Skeletal muscle tissue (tissue), 4 donors: ENCODE measurements around the gene PRR12. TPM values are rescaled to one million over a fixed set of nuclear protein-coding genes. Genes with fewer than 3 reads are reported as not detected.

Experiments used
- H3K27ac ChIP-seq: one replicate; pipeline ENCODE4 v1.7.0; 2013; ENCODE audit warnings: mild to moderate bottlenecking, low read depth, low read length, inconsistent platforms
- H3K27me3 ChIP-seq, 3 donors: one replicate each; pipeline ENCODE4 v1.7.0; 2013; ENCODE audit warnings: low read length in 3 of 3; ENCODE audit not compliant: control insufficient read depth in 3 of 3, insufficient read depth in 3 of 3
- H3K36me3 ChIP-seq, 3 donors: one replicate each; pipeline ENCODE4 v1.7.0; 2013; ENCODE audit warnings: low read length in 3 of 3; ENCODE audit not compliant: control insufficient read depth in 3 of 3, insufficient read depth in 3 of 3
- H3K4me1 ChIP-seq, 3 donors: one replicate each; pipeline ENCODE4 v1.7.0; 2013; ENCODE audit warnings: low read length in 3 of 3, mild to moderate bottlenecking in 3 of 3; ENCODE audit not compliant: control insufficient read depth in 3 of 3, insufficient read depth in 3 of 3
- H3K4me3 ChIP-seq, 3 donors: one replicate each; pipeline ENCODE4 v1.7.0; 2013; ENCODE audit warnings: low read length in 3 of 3
- H3K9ac ChIP-seq, 3 donors: one replicate each; pipeline ENCODE4 v1.7.0; 2013; ENCODE audit warnings: low read length in 3 of 3, mild to moderate bottlenecking in 3 of 3, moderate library complexity in 2 of 3, low read depth in 1 of 3
- H3K9me3 ChIP-seq, 3 donors: one replicate each; pipeline ENCODE4 v1.7.0; 2013; ENCODE audit warnings: low read length in 3 of 3; ENCODE audit not compliant: control insufficient read depth in 3 of 3
- total RNA-seq: library from RNA; depleted of rRNA; stranded (reverse); fragments of >200 nt; gene quantifications from one replicate; pipeline ENCODE4 v1.2.3, GENCODE V29; 2014
- donor health status: Osteomylitis.

The PRR12 gene
- total RNA-seq, 1 donor from 2014 or later, result 3.1 TPM

GRCh38 chr19:49640113-49640898 is 49.3 kb downstream of the PRR12 start, which contains the start of gene RRAS:
RRAS (minus strand) TSS chr19:49640143; CDS start chr19:49640098, 45 bp downstream.
- Histone ChIP-seq H3K27ac (peak within 1 kb of the TSS; percentile 100), H3K4me1 (peaks cover 40 to 47% (median 40%) of the 10 kb centered on the region in 3 donors), H3K9me3 (no peaks in the 10 kb centered on the region), H3K27me3 (no peaks in the 10 kb centered on the region), H3K9ac (peak within 1 kb of the TSS; percentile 97 to 100 (median 98)), H3K4me3 (peak within 1 kb of the TSS; percentile 84 to 92 (median 86)), H3K36me3 (peaks cover 2 to 12% (median 5%) of the 10 kb centered on the region in 3 donors)

DNA sequence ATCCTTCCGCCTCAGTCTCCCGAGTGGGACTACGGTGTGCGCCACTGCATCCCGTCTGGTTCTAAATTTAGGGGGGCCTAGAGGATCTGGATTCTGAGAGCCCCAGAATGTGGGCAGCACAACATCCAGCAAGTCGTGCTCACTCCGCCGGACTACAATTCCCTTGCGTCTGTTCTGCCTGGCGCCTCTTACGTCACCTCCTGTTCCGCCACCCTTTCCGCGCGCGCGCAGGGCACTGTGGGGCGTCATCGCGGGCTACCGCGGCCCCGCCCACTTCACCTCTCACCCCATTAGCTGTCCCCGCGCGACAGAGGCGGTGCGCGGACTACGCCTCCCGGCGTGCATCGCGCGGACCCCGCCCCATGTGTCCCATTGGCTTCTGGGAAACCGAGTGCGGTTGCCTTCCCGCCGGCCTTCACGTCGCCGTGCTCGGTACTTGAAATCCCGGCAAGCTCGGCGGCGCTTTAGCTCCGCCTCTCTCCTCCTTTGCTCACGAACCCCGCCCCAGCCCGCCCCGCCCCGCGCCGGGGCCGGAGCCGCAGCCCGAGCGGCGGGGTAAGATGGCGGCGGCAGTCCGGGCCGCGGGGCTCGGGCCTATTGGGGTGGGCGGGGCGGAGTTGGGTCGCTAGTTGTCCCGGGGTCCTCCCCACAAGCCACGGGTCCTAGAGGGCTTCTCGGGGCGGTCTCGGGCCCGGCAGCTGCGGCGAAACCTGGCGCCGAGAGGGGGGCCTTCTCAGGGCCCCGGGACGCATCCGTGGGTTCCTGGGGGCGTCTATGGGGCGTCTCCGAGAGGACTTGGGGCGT is 50.9 kb downstream of the PRR12 start, which contains the start of gene SCAF1:
SCAF1 (plus strand) TSS at position 522 of the 804 bp plus-strand sequence. CDS start 2,818 bp downstream, outside the sequence.
- Histone ChIP-seq H3K36me3 (peaks cover 13 to 18% (median 18%) of the 10 kb centered on the region in 3 donors), H3K4me1 (peaks cover 38 to 42% (median 39%) of the 10 kb centered on the region in 3 donors), H3K9me3 (no peaks in the 10 kb centered on the region)

DNA sequence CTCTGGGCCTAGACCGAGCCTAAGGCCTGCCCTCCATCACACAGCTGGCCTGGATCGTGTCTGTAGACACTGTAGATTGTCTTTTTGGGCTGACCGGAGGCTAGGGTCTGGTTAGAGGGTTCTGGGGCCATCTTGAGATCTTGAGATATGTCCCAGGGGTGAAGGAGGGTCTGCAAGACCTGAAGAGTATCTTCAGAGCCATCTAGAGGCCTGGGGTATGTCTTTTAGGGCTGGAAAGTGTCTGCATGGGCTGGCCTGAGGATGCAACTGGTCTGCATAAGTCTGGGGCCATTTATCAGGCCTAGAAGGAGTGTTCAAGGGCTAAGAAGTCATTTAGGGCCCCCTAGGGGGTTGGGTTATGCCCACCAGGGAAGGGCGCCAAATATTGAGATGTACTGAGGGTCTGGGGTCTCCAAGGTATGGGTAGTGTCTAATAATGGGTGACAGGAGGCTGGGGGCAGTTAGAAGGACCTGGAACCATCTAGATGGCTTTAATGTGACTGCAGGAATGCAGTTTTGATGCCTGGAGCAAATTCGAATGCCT is 51.6 kb downstream of the PRR12 start:
- Histone ChIP-seq H3K27ac (peak overlapping the region; percentile 100), H3K4me3 (peak overlapping the region; percentile 95 to 99 (median 97)), H3K9ac (peak overlapping the region; percentile 98 to 99 (median 99)), H3K27me3 (no peaks in the 10 kb centered on the region), H3K9me3 (no peaks in the 10 kb centered on the region), H3K36me3 (peaks cover 16 to 24% (median 23%) of the 10 kb centered on the region in 3 donors), H3K4me1 (peaks cover 38 to 43% (median 38%) of the 10 kb centered on the region in 3 donors)

More for the DNA sequence above, 50.9 kb downstream of the PRR12 start, which contains the start of gene SCAF1:
- peak within 1 kb of the TSS; percentile 95 to 99 (median 97) for H3K4me3 ChIP-seq
- no peaks in the 10 kb centered on the region for H3K27me3 ChIP-seq
- peak within 1 kb of the TSS; percentile 100 for H3K27ac ChIP-seq
- H3K9ac ChIP-seq, result peak within 1 kb of the TSS; percentile 98 to 100 (median 99)

- Histone ChIP-seq H3K36me3 (peaks cover 16 to 27% (median 25%) of the 10 kb centered on the region in 3 donors), H3K27me3 (no peaks in the 10 kb centered on the region), H3K9me3 (no peaks in the 10 kb centered on the region), H3K27ac (no peak overlapping the region), H3K9ac (peak overlapping the region; percentile 98 to 99 (median 99)), H3K4me1 (peaks cover 32 to 39% (median 39%) of the 10 kb centered on the region in 3 donors), H3K4me3 (peak overlapping the region; percentile 22 to 99 (median 95))
These were observed 52.5 kb downstream of the PRR12 start for GRCh38 chr19:49643466-49643865.

DNA sequence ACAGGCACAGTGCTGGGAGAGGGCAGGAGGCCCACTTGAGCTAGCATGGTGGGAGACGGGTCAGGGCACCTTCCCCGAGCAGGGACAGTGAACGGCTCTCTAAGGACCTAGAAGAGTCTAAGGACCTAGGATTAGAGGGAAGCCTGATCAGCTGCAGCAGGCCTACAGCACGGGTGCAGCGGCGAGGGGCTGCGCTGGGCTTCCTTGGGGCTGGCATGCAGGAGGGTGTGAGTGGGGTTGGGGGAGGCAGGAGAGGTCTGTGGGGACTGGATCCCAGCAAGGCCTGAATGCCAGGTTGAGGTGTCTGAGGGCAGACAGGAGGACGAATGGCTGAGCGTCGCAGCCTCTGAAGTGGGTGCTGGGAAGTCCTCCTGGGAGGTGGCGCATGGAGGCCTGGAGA is 54.6 kb downstream of the PRR12 start:
- Histone ChIP-seq H3K9me3 (no peaks in the 10 kb centered on the region), H3K27me3 (no peaks in the 10 kb centered on the region), H3K4me3 (no peak overlapping the region), H3K9ac (no peak overlapping the region), H3K27ac (no peak overlapping the region), H3K36me3 (peaks cover 34 to 43% (median 38%) of the 10 kb centered on the region in 3 donors), H3K4me1 (peaks cover 26 to 36% (median 34%) of the 10 kb centered on the region in 3 donors)

- no peak overlapping the region for H3K27ac ChIP-seq
- no peak overlapping the region for H3K4me3 ChIP-seq
- peaks cover 26 to 34% (median 30%) of the 10 kb centered on the region in 3 donors for H3K4me1 ChIP-seq
- no peaks in the 10 kb centered on the region for H3K27me3 ChIP-seq
- H3K9me3 ChIP-seq, result no peaks in the 10 kb centered on the region
- H3K9ac ChIP-seq, result no peak overlapping the region
- peaks cover 34 to 45% (median 39%) of the 10 kb centered on the region in 3 donors for H3K36me3 ChIP-seq
These were observed 55.0 kb downstream of the PRR12 start for GRCh38 chr19:49645995-49646394.

DNA sequence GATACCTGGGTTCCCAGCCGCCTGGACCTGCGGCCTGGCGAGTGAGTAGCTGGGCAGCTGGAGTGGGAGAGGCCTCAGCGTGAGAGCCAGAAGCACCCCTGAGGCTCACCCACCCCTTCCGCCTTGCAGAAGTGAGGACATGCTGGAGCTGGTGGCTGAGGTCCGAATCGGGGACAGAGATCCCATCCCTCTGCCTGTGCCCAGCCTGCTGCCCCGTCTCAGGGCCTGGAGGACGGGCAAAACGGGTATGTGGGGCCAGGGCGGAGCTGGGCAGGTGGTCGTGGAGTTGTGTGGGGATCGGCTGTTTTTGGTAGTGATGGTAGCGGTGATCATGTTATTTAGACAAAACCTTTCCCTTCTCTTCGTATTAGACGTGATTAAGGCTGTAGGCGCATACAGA is 55.6 kb downstream of the PRR12 start:
- no peaks in the 10 kb centered on the region for H3K9me3 ChIP-seq
- H3K9ac ChIP-seq, result no peak overlapping the region
- H3K36me3 ChIP-seq, result peaks cover 34 to 47% (median 39%) of the 10 kb centered on the region in 3 donors
- H3K4me3 ChIP-seq, result no peak overlapping the region
- H3K4me1 ChIP-seq, result peaks cover 22 to 30% (median 29%) of the 10 kb centered on the region in 3 donors
- no peaks in the 10 kb centered on the region for H3K27me3 ChIP-seq
- H3K27ac ChIP-seq, result no peak overlapping the region

DNA sequence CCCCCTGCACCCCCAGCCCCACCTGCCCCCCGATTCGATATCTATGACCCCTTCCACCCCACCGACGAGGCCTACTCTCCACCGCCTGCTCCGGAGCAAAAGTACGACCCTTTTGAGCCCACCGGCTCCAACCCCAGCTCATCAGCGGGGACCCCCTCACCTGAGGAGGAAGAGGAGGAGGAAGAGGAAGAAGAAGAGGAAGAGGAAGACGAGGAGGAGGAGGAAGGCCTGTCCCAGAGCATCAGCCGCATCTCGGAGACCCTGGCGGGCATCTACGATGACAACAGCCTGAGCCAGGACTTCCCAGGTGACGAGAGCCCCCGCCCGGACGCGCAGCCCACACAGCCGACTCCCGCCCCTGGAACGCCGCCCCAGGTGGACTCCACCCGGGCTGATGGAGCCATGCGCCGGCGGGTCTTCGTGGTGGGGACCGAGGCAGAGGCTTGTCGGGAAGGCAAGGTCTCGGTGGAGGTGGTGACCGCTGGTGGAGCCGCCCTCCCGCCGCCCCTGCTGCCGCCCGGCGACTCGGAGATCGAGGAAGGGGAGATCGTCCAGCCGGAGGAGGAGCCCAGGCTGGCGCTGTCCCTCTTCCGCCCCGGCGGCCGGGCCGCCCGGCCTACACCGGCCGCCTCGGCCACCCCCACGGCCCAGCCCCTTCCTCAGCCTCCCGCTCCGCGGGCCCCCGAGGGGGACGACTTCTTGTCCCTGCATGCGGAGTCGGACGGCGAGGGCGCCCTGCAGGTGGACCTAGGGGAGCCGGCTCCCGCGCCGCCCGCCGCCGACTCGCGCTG is 60.2 kb downstream of the PRR12 start:
- Histone ChIP-seq H3K9ac (no peak overlapping the region), H3K9me3 (no peaks in the 10 kb centered on the region), H3K4me3 (no peak overlapping the region), H3K27me3 (no peaks in the 10 kb centered on the region), H3K27ac (no peak overlapping the region), H3K4me1 (peaks cover 0 to 6% (median 4%) of the 10 kb centered on the region in 3 donors), H3K36me3 (peaks cover 62 to 64% (median 64%) of the 10 kb centered on the region in 3 donors)
